Kidney epithelial cell (primary cell): ENCODE results near the gene TFAP2D. TPM values are rescaled to one million over a fixed set of nuclear protein-coding genes. Genes with fewer than 3 reads are reported as not detected.

Experiments
- DNase-seq: peaks from one replicate; pipeline ENCODE4 v3.0.0-alpha.2; 2010; ENCODE audit warnings: low read depth
- H3K27me3 ChIP-seq: 2 replicates; pipeline ENCODE4 v1.6.0; 2011; ENCODE audit warnings: low read length; ENCODE audit not compliant: control insufficient read depth, insufficient read depth
- H3K36me3 ChIP-seq: 2 replicates; pipeline ENCODE4 v1.5.1; 2011; ENCODE audit warnings: low read length; ENCODE audit not compliant: control insufficient read depth, insufficient read depth
- H3K4me3 ChIP-seq: 2 replicates; pipeline ENCODE4 v1.5.1; 2011; ENCODE audit warnings: low read depth, mild to moderate bottlenecking, control low read depth, low read length
- total RNA-seq: library from RNA; depleted of rRNA; stranded (reverse); fragments of >200 nt; gene quantifications from 2 replicates; pipeline ENCODE4 v1.2.3, GENCODE V29; 2015
- TF ChIP-seq, protein P1 (sequence below): IDR thresholded peaks from 2 replicates; pipeline ENCODE4 v1.5.1; 2011; ENCODE audit warnings: mild to moderate bottlenecking, moderate library complexity, low read length, control low read depth, inconsistent platforms; ENCODE audit not compliant: insufficient read depth, poor library complexity, severe bottlenecking

The TFAP2D gene
- not detected in 2 replicates for total RNA-seq

DNA sequence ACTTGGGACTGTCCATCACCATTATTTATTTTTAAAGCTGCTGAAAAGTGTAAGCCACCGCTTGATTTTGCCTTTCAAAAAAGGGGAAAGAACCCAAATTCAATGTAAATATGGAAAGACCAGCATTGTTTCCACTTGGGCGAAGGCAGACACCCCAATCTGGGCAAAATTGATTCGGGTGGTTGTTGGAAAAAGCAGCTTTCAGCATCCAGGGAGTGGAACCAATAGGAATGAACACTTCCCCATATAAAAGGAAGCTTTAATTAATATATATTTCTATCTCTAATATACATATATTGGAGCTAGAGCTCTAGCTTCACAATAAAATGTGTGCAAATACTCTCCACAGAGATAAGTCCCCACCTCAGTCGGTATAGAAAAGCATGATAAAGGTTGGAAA lies at the start of gene TFAP2D:
Gene TFAP2D, plus strand, starts transcription at position 301 of the 400 bp plus-strand sequence. CDS start 530 bp downstream, outside the sequence.
- peaks cover 52% of the 10 kb centered on the region for H3K27me3 ChIP-seq

DNA sequence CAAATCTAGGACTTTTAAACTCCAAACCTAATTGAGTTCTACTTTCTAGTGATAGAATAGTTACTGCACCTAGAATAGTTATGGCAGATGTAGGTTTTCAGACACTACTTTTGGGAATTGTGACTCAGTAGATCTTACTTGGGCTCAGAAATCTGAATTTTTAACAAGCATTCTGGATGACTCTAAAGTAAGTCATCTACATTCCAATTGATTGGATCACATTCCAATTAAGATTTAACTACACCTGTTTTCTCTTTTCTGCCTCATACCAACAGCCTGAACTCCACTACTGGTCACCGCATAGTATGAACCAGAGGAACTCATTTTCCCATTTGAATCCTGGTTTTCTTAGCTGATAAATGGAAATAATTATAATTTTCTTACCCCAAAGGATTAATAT lies 49.5 kb upstream of the TFAP2D start:
- TF ChIP-seq, protein P1, sequence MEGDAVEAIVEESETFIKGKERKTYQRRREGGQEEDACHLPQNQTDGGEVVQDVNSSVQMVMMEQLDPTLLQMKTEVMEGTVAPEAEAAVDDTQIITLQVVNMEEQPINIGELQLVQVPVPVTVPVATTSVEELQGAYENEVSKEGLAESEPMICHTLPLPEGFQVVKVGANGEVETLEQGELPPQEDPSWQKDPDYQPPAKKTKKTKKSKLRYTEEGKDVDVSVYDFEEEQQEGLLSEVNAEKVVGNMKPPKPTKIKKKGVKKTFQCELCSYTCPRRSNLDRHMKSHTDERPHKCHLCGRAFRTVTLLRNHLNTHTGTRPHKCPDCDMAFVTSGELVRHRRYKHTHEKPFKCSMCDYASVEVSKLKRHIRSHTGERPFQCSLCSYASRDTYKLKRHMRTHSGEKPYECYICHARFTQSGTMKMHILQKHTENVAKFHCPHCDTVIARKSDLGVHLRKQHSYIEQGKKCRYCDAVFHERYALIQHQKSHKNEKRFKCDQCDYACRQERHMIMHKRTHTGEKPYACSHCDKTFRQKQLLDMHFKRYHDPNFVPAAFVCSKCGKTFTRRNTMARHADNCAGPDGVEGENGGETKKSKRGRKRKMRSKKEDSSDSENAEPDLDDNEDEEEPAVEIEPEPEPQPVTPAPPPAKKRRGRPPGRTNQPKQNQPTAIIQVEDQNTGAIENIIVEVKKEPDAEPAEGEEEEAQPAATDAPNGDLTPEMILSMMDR, result no peak
- Histone ChIP-seq H3K4me3 (no peak overlapping the region), H3K27me3 (no peaks in the 10 kb centered on the region), H3K36me3 (no peaks in the 10 kb centered on the region)
- DNase-seq, result no peak

More for the DNA sequence above, at the start of gene TFAP2D:
- DNase-seq, result no peak
- TF ChIP-seq, protein P1, result no peak
- H3K4me3 ChIP-seq, result no peak within 1 kb of the TSS
- no peaks in the 10 kb centered on the region for H3K36me3 ChIP-seq

DNA sequence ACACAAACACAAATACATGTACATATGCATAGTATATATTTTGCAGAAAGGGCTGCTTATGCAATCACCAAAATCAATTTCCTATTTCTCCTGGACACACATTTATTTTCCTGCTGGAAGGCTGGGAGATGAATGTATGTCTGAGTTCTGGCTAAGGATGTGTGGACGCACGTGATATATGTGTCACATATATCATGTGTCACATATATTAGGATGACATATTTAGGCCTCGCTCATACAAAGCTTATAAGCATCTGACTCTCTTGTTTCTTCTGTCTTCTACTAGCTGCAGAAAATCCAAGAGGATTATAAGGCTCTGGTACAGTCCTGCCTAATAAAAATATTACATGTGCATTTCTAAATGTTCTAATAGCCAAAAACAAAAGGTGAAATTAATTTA lies 47.2 kb upstream of the TFAP2D start:
- DNase-seq, result no peak
- TF ChIP-seq, protein P1, result no peak

DNA sequence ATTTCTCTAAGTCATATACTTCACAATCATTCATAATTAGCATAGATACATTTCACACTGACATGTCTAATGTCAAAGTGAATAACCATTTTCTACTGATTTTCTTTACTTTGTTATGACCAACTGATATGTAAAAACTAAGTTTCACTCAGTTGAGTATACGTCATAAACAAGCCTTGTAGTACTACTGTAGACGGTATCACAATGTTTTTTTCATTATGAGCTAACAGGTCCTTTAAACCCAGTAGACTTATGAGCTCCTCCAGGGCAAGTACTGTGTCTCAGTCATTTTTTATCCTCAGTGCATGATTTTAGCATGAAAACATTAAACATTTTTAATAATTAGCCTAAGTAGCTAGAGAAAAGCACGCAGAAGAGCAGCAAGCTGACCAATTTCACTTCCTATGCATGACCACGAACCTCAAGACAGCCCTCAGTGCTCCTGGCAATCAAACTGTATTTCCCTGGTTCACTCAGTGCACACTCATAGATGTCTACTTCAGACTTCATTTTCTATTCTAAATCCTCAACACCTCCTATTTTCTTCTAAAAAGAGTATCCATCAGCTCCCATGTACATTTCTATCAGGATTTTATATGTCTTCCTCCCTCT lies 32.0 kb upstream of the TFAP2D start:
- Histone ChIP-seq H3K4me3 (no peak overlapping the region), H3K27me3 (no peaks in the 10 kb centered on the region), H3K36me3 (no peaks in the 10 kb centered on the region)
- no peak for DNase-seq
- TF ChIP-seq, protein P1, result no peak

More for the DNA sequence above, 47.2 kb upstream of the TFAP2D start:
- no peaks in the 10 kb centered on the region for H3K36me3 ChIP-seq
- no peak overlapping the region for H3K4me3 ChIP-seq
- no peaks in the 10 kb centered on the region for H3K27me3 ChIP-seq

DNA sequence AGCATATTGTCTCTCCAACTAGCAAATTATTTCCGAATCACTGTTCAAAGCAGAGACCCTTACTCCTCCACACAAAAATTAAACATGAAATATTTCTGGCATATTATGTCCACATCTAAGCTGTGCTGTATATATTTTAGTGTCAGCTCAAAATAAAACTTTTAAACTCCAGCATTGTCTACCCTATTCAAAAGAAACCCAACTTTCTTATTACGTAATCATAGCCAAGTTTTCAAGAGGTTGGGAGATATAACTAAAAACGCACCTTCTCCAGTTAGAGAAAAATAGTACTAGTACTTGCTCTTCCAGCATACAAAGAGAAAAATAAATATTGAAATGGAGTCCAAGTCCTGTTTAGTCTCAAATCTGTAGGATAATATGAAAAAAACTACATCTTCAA lies 24.1 kb upstream of the TFAP2D start:
- Histone ChIP-seq H3K36me3 (no peaks in the 10 kb centered on the region), H3K27me3 (no peaks in the 10 kb centered on the region), H3K4me3 (no peak overlapping the region)
- TF ChIP-seq, protein P1, result no peak
- DNase-seq, result no peak
